ENCODE results near the gene IPO9. TPM values are rescaled to one million over a fixed set of nuclear protein-coding genes. Genes with fewer than 3 reads are reported as not detected.

Gene IPO9
- total RNA-seq, 1 donor, result 28.9 TPM

GRCh38 chr1:201842472-201843027 is 13.6 kb downstream of the IPO9 start:
- TF ChIP-seq CTCF (IDR thresholded peaks at IDR 0.05; ENCODE audit: insufficient read depth, low read depth, low read length), result no peak
- H3K4me3 ChIP-seq (ENCODE audit: low read depth, low read length), result no peak overlapping the region
- DNase-seq (ENCODE audit: low read depth), result no peak

- TF ChIP-seq CTCF (IDR thresholded peaks at IDR 0.05; ENCODE audit: insufficient read depth, low read depth, low read length), result no peak
- no peak for DNase-seq (ENCODE audit: low read depth)
- no peak overlapping the region for H3K4me3 ChIP-seq (ENCODE audit: low read depth, low read length)
Measured at GRCh38 chr1:201845331-201846083, 16.6 kb downstream of the IPO9 start.

GRCh38 chr1:201847150-201847549 is 18.2 kb downstream of the IPO9 start:
- DNase-seq (ENCODE audit: low read depth), result no peak
- no peak for TF ChIP-seq CTCF (IDR thresholded peaks at IDR 0.05; ENCODE audit: insufficient read depth, low read depth, low read length)
- H3K4me3 ChIP-seq (ENCODE audit: low read depth, low read length), result no peak overlapping the region

GRCh38 chr1:201848230-201848629 is 19.3 kb downstream of the IPO9 start:
- no peak overlapping the region for H3K4me3 ChIP-seq (ENCODE audit: low read depth, low read length)
- TF ChIP-seq CTCF (IDR thresholded peaks at IDR 0.05; ENCODE audit: insufficient read depth, low read depth, low read length), result no peak
- no peak for DNase-seq (ENCODE audit: low read depth)

GRCh38 chr1:201849372-201850052 is 20.6 kb downstream of the IPO9 start:
- TF ChIP-seq CTCF (IDR thresholded peaks at IDR 0.05; ENCODE audit: insufficient read depth, low read depth, low read length), result no peak
- H3K4me3 ChIP-seq (ENCODE audit: low read depth, low read length), result no peak overlapping the region
- no peak for DNase-seq (ENCODE audit: low read depth)

- TF ChIP-seq CTCF (IDR thresholded peaks at IDR 0.05; ENCODE audit: insufficient read depth, low read depth, low read length), result no peak
- peak; percentile 67 for DNase-seq (ENCODE audit: low read depth)
- no peak overlapping the region for H3K4me3 ChIP-seq (ENCODE audit: low read depth, low read length)
Measured at GRCh38 chr1:201850053-201850397, 21.1 kb downstream of the IPO9 start.

Measured in fibroblast of villous mesenchyme (primary cell).